ENCODE measurements around the gene PCP4. TPM values are rescaled to one million over a fixed set of nuclear protein-coding genes. Genes with fewer than 3 reads are reported as not detected.

PCP4 gene
- total RNA-seq, 2 donors from 2014 or later: 5.4 TPM; not detected in 1

DNA sequence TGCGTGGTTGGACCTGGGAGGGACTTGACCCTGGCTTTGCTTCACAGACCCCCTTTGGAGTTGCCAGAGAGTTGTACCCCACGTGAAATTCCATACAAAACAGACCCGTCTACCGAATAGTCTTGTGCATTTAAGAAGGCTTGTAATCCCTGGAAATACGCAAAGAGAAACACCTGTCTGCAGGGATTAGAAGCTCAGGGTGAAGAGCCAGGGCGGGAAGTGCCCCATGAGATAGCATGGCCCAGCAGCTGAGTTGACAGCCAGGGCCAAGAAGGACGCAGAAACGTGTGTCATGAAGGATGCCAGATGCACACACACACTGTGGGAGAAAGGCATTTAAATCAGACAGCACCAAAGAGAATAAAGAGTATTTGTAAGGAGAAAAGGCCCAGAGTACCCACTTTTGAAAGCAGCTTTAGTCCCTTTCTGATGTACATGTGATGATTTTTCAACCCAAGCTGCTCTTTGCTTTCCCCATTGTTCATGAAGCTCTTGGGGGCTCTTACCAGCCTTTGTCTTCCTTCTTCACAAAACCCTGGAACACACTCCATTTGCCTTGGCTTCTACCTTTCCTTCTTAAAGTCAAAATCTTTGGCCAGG, 46.6 kb downstream of the PCP4 start:
- ATAC-seq (ENCODE audit: insufficient number of reproducible peaks, low FRiP score, low read depth) (no peak), DNase-seq (ENCODE audit: low spot score) (no peak)
- no peaks in the 10 kb centered on the region for H3K4me1 ChIP-seq (ENCODE audit: control insufficient read depth in 1 of 2, low read depth in 2 of 2)
- TF ChIP-seq CTCF (IDR thresholded peaks at IDR 0.05): no peak
- H3K4me3 ChIP-seq: no peak overlapping the region
- no peaks in the 10 kb centered on the region for H3K27me3 ChIP-seq (replicated peaks; ENCODE audit: insufficient read depth)
- no peaks in the 10 kb centered on the region for H3K9me3 ChIP-seq
- H3K27ac ChIP-seq: no peak overlapping the region
- no peaks in the 10 kb centered on the region for H3K36me3 ChIP-seq

DNA sequence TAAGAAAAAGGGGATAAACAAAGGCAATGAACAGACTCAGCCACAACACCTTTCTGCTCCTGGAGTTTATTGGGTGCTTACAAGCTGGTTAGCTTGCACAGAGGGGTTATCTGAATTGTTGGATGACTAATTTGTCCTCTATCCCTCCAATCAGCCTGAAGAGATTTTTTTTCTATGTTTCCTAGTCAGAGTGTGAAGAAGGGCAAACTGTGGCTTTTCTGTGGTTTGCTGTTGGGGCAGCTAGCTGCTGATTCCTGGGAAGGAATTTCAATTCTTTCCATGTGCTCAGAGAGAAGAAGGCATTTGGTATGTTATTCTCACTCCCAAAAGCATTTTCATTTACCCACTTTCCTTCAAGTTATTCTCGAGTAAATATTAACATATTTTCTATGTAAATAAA, 48.6 kb downstream of the PCP4 start:
- DNase-seq (ENCODE audit: low spot score): no peak
- Histone ChIP-seq H3K4me3 (no peak overlapping the region), H3K9me3 (no peaks in the 10 kb centered on the region), H3K36me3 (no peaks in the 10 kb centered on the region), H3K27me3 (replicated peaks; ENCODE audit: insufficient read depth) (no peaks in the 10 kb centered on the region), H3K27ac (no peak overlapping the region), H3K4me1 (ENCODE audit: control insufficient read depth in 1 of 2, low read depth in 2 of 2) (no peaks in the 10 kb centered on the region)
- TF ChIP-seq CTCF (IDR thresholded peaks at IDR 0.05): no peak
- no peak for ATAC-seq (ENCODE audit: insufficient number of reproducible peaks, low FRiP score, low read depth)

- no peak overlapping the region for H3K4me3 ChIP-seq
- no peak overlapping the region for H3K27ac ChIP-seq
- no peaks in the 10 kb centered on the region for H3K9me3 ChIP-seq
- DNase-seq (ENCODE audit: low spot score): no peak
- TF ChIP-seq CTCF (IDR thresholded peaks at IDR 0.05): no peak
- H3K27me3 ChIP-seq (replicated peaks; ENCODE audit: insufficient read depth): no peaks in the 10 kb centered on the region
- H3K36me3 ChIP-seq: no peaks in the 10 kb centered on the region
- ATAC-seq (ENCODE audit: insufficient number of reproducible peaks, low FRiP score, low read depth): no peak
- no peaks in the 10 kb centered on the region for H3K4me1 ChIP-seq (ENCODE audit: control insufficient read depth in 1 of 2, low read depth in 2 of 2)
These were observed 51.3 kb downstream of the PCP4 start for GRCh38 chr21:39918558-39918957.

DNA sequence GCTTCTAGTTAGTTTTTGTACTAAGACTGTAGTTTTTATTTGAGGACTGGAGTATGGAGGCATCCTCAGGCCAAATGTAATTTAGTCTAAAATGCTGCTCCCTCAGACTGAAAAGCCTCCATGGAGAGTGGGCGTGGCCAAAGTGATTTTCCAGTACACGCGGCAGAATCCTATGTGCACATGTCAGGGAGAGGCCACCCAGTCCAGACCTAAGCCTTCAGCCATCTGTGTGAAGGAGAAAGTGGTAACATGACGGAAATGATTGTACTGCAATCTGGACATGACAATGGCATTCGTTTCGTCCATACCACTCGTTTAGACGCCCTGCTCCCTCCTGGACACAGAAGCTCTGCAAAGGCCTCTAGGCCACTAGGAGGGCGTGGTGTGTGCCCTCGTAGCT, 56.2 kb downstream of the PCP4 start:
- Histone ChIP-seq H3K9me3 (no peaks in the 10 kb centered on the region), H3K27me3 (replicated peaks; ENCODE audit: insufficient read depth) (no peaks in the 10 kb centered on the region), H3K36me3 (no peaks in the 10 kb centered on the region), H3K27ac (no peak overlapping the region), H3K4me3 (no peak overlapping the region), H3K4me1 (ENCODE audit: control insufficient read depth in 1 of 2, low read depth in 2 of 2) (no peaks in the 10 kb centered on the region)
- TF ChIP-seq CTCF (IDR thresholded peaks at IDR 0.05): no peak
- DNase-seq (ENCODE audit: low spot score): no peak
- ATAC-seq (ENCODE audit: insufficient number of reproducible peaks, low FRiP score, low read depth): no peak

DNA sequence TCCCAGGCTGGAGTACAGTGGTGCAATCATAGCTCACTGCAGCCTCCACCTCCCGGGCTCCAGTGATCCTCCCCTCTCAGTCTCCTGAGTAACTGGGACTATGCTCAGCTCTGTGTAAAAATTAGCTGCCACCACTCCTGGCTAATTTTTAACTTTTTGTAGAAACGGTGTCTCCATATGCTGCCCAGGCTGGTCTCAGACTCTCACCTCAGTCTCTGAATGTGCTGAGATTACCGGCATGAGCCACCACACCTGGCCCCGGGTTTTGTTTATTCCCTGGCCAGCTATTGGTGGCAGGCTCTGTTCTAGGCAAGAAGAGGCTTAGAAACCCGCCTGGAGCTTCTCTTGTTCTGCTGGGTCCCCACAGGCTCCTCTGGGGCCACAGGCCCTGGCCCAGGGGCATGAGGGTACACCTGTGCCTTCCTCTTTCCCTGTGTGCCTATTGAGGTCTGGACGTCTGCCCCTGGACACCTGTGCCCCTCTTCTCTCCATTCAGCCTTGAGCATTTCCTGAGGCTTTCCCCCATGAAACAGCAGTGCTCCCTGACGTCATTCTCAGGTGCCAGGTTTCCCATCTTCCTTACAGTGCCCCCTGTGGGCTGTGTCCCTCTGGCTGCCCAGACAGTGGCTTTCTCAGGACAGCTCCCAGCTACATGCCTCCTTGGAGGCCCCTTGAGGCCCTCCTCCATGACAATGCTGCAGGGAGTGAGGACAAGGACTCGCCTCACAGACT, 57.5 kb downstream of the PCP4 start:
- DNase-seq (ENCODE audit: low spot score) (no peak), ATAC-seq (ENCODE audit: insufficient number of reproducible peaks, low FRiP score, low read depth) (no peak)
- H3K4me1 ChIP-seq (ENCODE audit: control insufficient read depth in 1 of 2, low read depth in 2 of 2): no peaks in the 10 kb centered on the region
- no peaks in the 10 kb centered on the region for H3K9me3 ChIP-seq
- no peak overlapping the region for H3K4me3 ChIP-seq
- no peak for TF ChIP-seq CTCF (IDR thresholded peaks at IDR 0.05)
- no peaks in the 10 kb centered on the region for H3K36me3 ChIP-seq
- no peak overlapping the region for H3K27ac ChIP-seq
- H3K27me3 ChIP-seq (replicated peaks; ENCODE audit: insufficient read depth): no peaks in the 10 kb centered on the region
